ENCODE results near the gene CEP112. TPM values are rescaled to one million over a fixed set of nuclear protein-coding genes. Genes with fewer than 3 reads are reported as not detected.

CEP112 gene
- total RNA-seq, 1 experiment from 2014 or later = 9.5 TPM

GRCh38 chr17:65888649-65889048 lies 303.3 kb downstream of the CEP112 start:
- BruUV-seq (replicated peaks) = no TSS peak
- CTCF ChIA-PET = no interaction called here
- intact Hi-C loops (cut with micrococcal nuclease; ENCODE audit: unreplicated experiment) = no loop called here

DNA sequence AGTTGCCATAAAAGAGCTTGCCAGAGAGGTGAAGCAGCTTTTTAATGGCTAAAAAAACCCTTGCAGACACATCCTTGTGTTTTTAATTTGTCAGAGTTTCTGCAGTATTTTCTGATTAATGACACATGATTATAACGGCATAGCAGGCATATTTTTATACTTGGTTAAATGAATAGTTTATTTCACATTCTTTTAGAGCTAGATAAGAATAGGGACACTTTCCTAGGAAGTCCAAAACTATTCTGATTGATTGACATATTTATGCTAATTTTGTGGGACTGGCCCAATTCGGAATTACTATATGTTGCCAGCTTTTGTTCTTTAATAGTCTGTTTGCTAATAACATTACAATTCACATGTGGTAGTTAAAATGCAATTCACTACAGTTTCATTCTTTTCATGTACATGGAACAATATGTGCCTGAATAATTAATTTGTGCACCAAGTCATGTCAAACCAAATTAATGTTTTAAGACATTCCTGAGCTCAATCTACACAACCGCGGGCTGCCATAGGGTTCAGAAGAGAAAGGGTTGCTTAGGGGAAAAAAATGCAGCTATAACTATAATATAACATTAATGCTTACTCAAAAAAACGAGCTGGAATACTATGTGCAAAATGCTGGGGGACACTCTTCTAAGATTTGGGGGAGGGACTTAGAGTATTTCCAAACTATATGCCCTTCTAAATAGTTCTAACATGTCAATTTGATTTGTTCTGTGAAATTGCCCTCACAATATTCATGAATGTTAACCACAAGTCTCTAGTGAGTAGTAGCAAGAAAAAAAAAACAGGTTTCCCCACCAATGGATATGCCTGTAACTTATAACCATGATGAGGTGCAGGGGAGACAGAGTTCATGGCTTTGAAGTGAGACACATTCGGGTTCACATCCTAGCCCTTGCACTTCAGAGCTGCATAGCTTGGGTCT lies 305.4 kb downstream of the CEP112 start:
- Histone ChIP-seq H3K27me3 (ENCODE audit: control insufficient read depth, insufficient read depth, low read length) (no peaks in the 10 kb centered on the region), H3K36me3 (ENCODE audit: control insufficient read depth, insufficient read depth, low read length) (no peaks in the 10 kb centered on the region), H3K9me3 (ENCODE audit: control insufficient read depth, insufficient read depth, low read depth, low read length) (no peaks in the 10 kb centered on the region), H3K4me3 (ENCODE audit: low read depth in 2 of 2, low read length in 2 of 2) (no peak overlapping the region), H3K4me1 (ENCODE audit: control insufficient read depth, insufficient read depth, low read length) (no peaks in the 10 kb centered on the region), H3K27ac (ENCODE audit: low read length) (no peak overlapping the region)
- intact Hi-C loops (cut with micrococcal nuclease; ENCODE audit: unreplicated experiment) (no loop called here), in situ Hi-C loops (cut with HindIII; ENCODE audit: low pct_unique_long_range_greater_than_20kb, low sequenced_read_pairs) (no loop called here)
- POLR2A ChIA-PET = no interaction called here
- DNase-seq (ENCODE audit: low read depth, low spot score) (no peak), ATAC-seq (no peak)
- TF ChIP-seq, protein P1, sequence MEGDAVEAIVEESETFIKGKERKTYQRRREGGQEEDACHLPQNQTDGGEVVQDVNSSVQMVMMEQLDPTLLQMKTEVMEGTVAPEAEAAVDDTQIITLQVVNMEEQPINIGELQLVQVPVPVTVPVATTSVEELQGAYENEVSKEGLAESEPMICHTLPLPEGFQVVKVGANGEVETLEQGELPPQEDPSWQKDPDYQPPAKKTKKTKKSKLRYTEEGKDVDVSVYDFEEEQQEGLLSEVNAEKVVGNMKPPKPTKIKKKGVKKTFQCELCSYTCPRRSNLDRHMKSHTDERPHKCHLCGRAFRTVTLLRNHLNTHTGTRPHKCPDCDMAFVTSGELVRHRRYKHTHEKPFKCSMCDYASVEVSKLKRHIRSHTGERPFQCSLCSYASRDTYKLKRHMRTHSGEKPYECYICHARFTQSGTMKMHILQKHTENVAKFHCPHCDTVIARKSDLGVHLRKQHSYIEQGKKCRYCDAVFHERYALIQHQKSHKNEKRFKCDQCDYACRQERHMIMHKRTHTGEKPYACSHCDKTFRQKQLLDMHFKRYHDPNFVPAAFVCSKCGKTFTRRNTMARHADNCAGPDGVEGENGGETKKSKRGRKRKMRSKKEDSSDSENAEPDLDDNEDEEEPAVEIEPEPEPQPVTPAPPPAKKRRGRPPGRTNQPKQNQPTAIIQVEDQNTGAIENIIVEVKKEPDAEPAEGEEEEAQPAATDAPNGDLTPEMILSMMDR (IDR thresholded peaks at IDR 0.05) = no peak
- TF ChIP-seq, protein P2, sequence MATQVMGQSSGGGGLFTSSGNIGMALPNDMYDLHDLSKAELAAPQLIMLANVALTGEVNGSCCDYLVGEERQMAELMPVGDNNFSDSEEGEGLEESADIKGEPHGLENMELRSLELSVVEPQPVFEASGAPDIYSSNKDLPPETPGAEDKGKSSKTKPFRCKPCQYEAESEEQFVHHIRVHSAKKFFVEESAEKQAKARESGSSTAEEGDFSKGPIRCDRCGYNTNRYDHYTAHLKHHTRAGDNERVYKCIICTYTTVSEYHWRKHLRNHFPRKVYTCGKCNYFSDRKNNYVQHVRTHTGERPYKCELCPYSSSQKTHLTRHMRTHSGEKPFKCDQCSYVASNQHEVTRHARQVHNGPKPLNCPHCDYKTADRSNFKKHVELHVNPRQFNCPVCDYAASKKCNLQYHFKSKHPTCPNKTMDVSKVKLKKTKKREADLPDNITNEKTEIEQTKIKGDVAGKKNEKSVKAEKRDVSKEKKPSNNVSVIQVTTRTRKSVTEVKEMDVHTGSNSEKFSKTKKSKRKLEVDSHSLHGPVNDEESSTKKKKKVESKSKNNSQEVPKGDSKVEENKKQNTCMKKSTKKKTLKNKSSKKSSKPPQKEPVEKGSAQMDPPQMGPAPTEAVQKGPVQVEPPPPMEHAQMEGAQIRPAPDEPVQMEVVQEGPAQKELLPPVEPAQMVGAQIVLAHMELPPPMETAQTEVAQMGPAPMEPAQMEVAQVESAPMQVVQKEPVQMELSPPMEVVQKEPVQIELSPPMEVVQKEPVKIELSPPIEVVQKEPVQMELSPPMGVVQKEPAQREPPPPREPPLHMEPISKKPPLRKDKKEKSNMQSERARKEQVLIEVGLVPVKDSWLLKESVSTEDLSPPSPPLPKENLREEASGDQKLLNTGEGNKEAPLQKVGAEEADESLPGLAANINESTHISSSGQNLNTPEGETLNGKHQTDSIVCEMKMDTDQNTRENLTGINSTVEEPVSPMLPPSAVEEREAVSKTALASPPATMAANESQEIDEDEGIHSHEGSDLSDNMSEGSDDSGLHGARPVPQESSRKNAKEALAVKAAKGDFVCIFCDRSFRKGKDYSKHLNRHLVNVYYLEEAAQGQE (IDR thresholded peaks at IDR 0.05; ENCODE audit: insufficient read depth in 1 of 2, low read depth in 2 of 2, low read length in 1 of 2) = no peak
- no peak for TF ChIP-seq SIN3A (IDR thresholded peaks at IDR 0.05; ENCODE audit: borderline replicate concordance, insufficient read depth, low read depth, low read length)
- TF ChIP-seq TCF7L2 (IDR thresholded peaks at IDR 0.05; ENCODE audit: low read depth, low read length) = no peak
- no peak for TF ChIP-seq POLR2AphosphoS5 (IDR thresholded peaks at IDR 0.05; ENCODE audit: low read depth, low read length)
- no TSS peak for BruUV-seq (replicated peaks)
- CTCF ChIA-PET = no interaction called here

More at GRCh38 chr17:65888649-65889048, 303.3 kb downstream of the CEP112 start:
- Histone ChIP-seq H3K27ac (ENCODE audit: low read length) (no peak overlapping the region), H3K9me3 (ENCODE audit: control insufficient read depth, insufficient read depth, low read depth, low read length) (no peaks in the 10 kb centered on the region), H3K27me3 (ENCODE audit: control insufficient read depth, insufficient read depth, low read length) (no peaks in the 10 kb centered on the region), H3K4me1 (ENCODE audit: control insufficient read depth, insufficient read depth, low read length) (no peaks in the 10 kb centered on the region), H3K36me3 (ENCODE audit: control insufficient read depth, insufficient read depth, low read length) (no peaks in the 10 kb centered on the region), H3K4me3 (ENCODE audit: low read depth in 2 of 2, low read length in 2 of 2) (no peak overlapping the region)
- POLR2A ChIA-PET = no interaction called here
- in situ Hi-C loops (cut with HindIII; ENCODE audit: low pct_unique_long_range_greater_than_20kb, low sequenced_read_pairs) = no loop called here
- DNase-seq (ENCODE audit: low read depth, low spot score) (no peak), ATAC-seq (no peak)
- TF ChIP-seq, protein P1 (IDR thresholded peaks at IDR 0.05) = no peak
- TF ChIP-seq TCF7L2 (IDR thresholded peaks at IDR 0.05; ENCODE audit: low read depth, low read length) (no peak), POLR2AphosphoS5 (IDR thresholded peaks at IDR 0.05; ENCODE audit: low read depth, low read length) (no peak), SIN3A (IDR thresholded peaks at IDR 0.05; ENCODE audit: borderline replicate concordance, insufficient read depth, low read depth, low read length) (no peak)
- TF ChIP-seq, protein P2 (IDR thresholded peaks at IDR 0.05; ENCODE audit: insufficient read depth in 1 of 2, low read depth in 2 of 2, low read length in 1 of 2) = no peak
